HG03064 (cell line): ENCODE measurements around the gene USP31.

ENCODE experiments used
- ATAC-seq: cut with Tn5 transposase; IDR thresholded peaks from one replicate; pipeline ENCODE4 v1.9.1; 2021; ENCODE audit warnings: low read depth; ENCODE audit not compliant: unreplicated experiment

Gene USP31

GRCh38 chr16:23069844-23070243 is 79.4 kb downstream of the USP31 start:
- ATAC-seq, result no peak

- no peak for ATAC-seq
Measured at GRCh38 chr16:23068079-23068736, 81.0 kb downstream of the USP31 start.

- no peak for ATAC-seq
Measured at GRCh38 chr16:23066676-23067075, 82.6 kb downstream of the USP31 start.

GRCh38 chr16:23064639-23065038 is 84.6 kb downstream of the USP31 start:
- ATAC-seq, result no peak

GRCh38 chr16:23062524-23062923 is 86.7 kb downstream of the USP31 start:
- ATAC-seq, result no peak

GRCh38 chr16:23061669-23062068 is 87.6 kb downstream of the USP31 start:
- no peak for ATAC-seq

GRCh38 chr16:23060458-23061320 is 88.6 kb downstream of the USP31 start:
- no peak for ATAC-seq

- no peak for ATAC-seq
Measured at GRCh38 chr16:23059433-23059832, 89.8 kb downstream of the USP31 start.

GRCh38 chr16:23058576-23058975 is 90.7 kb downstream of the USP31 start:
- no peak for ATAC-seq

GRCh38 chr16:23057013-23057596 is 92.1 kb downstream of the USP31 start:
- no peak for ATAC-seq

GRCh38 chr16:23055481-23055880 is 93.8 kb downstream of the USP31 start:
- no peak for ATAC-seq

GRCh38 chr16:23052908-23053580 is 96.2 kb downstream of the USP31 start:
- no peak for ATAC-seq

- no peak for ATAC-seq
Measured at GRCh38 chr16:23052221-23052620, 97.0 kb downstream of the USP31 start.

GRCh38 chr16:23051587-23051986 is 97.7 kb downstream of the USP31 start:
- ATAC-seq, result no peak

- ATAC-seq, result no peak
Measured at GRCh38 chr16:23048164-23048563, 101.1 kb downstream of the USP31 start.

- no peak for ATAC-seq
Measured at GRCh38 chr16:23045025-23045424, 104.2 kb downstream of the USP31 start.

GRCh38 chr16:23040246-23040645 is 109.0 kb downstream of the USP31 start:
- no peak for ATAC-seq

- ATAC-seq, result no peak
Measured at GRCh38 chr16:23039118-23039517, 110.1 kb downstream of the USP31 start.

GRCh38 chr16:23035240-23035639 is 114.0 kb downstream of the USP31 start:
- no peak for ATAC-seq

- no peak for ATAC-seq
Measured at GRCh38 chr16:23031508-23032098, 117.6 kb downstream of the USP31 start.
